ENCODE results near the gene UBXN1. TPM values are rescaled to one million over a fixed set of nuclear protein-coding genes. Genes with fewer than 3 reads are reported as not detected.

The UBXN1 gene
- total RNA-seq, 1 donor from 2014 or later, result 81.6 TPM

- peaks cover 5% of the 10 kb centered on the region for H3K36me3 Mint-ChIP-seq (ENCODE audit: low read depth)
- no peaks in the 10 kb centered on the region for H3K27me3 Mint-ChIP-seq (ENCODE audit: low read depth)
- TF ChIP-seq, protein P1, sequence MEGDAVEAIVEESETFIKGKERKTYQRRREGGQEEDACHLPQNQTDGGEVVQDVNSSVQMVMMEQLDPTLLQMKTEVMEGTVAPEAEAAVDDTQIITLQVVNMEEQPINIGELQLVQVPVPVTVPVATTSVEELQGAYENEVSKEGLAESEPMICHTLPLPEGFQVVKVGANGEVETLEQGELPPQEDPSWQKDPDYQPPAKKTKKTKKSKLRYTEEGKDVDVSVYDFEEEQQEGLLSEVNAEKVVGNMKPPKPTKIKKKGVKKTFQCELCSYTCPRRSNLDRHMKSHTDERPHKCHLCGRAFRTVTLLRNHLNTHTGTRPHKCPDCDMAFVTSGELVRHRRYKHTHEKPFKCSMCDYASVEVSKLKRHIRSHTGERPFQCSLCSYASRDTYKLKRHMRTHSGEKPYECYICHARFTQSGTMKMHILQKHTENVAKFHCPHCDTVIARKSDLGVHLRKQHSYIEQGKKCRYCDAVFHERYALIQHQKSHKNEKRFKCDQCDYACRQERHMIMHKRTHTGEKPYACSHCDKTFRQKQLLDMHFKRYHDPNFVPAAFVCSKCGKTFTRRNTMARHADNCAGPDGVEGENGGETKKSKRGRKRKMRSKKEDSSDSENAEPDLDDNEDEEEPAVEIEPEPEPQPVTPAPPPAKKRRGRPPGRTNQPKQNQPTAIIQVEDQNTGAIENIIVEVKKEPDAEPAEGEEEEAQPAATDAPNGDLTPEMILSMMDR (IDR thresholded peaks at IDR 0.05), result peak; percentile 29
- peak within 1 kb of the TSS; percentile 98 for H3K4me3 Mint-ChIP-seq (ENCODE audit: unreplicated experiment)
- peak; percentile 100 for DNase-seq (ENCODE audit: low spot score)
- no peaks in the 10 kb centered on the region for H3K9me3 Mint-ChIP-seq (ENCODE audit: low read depth)
- H3K4me1 Mint-ChIP-seq (ENCODE audit: low read depth), result peaks cover 16% of the 10 kb centered on the region
- H3K27ac Mint-ChIP-seq (ENCODE audit: unreplicated experiment), result peak within 1 kb of the TSS; percentile 95
These were observed 32.7 kb downstream of the UBXN1 start, which contains the start of gene GANAB for GRCh38 chr11:62645946-62646824. Gene GANAB, minus strand, starts transcription at chr11:62646613. Its CDS starts 14 bp downstream, at chr11:62646599.

DNA sequence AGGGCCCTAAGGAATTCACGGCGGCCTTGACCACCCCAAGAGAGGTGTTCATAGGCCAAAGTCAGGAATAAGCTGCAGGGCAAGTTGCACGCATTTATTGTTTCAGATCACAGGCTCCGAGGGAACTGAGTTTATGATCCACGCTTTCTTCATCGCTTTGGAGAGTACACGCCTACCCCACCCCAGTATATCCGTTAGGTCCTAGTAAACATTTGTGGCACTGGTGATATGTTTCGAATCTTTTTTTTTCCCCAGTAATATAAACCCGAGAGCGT lies 33.3 kb downstream of the UBXN1 start:
- no peaks in the 10 kb centered on the region for H3K9me3 Mint-ChIP-seq (ENCODE audit: low read depth)
- TF ChIP-seq, protein P1 (IDR thresholded peaks at IDR 0.05), result no peak
- no peaks in the 10 kb centered on the region for H3K27me3 Mint-ChIP-seq (ENCODE audit: low read depth)
- H3K27ac Mint-ChIP-seq (ENCODE audit: unreplicated experiment), result peak overlapping the region; percentile 95
- peaks cover 5% of the 10 kb centered on the region for H3K36me3 Mint-ChIP-seq (ENCODE audit: low read depth)
- peak overlapping the region; percentile 98 for H3K4me3 Mint-ChIP-seq (ENCODE audit: unreplicated experiment)
- peaks cover 16% of the 10 kb centered on the region for H3K4me1 Mint-ChIP-seq (ENCODE audit: low read depth)
- no peak for DNase-seq (ENCODE audit: low spot score)

- H3K27me3 Mint-ChIP-seq (ENCODE audit: low read depth), result no peaks in the 10 kb centered on the region
- no peaks in the 10 kb centered on the region for H3K9me3 Mint-ChIP-seq (ENCODE audit: low read depth)
- H3K4me3 Mint-ChIP-seq (ENCODE audit: unreplicated experiment), result no peak overlapping the region
- peak overlapping the region; percentile 49 for H3K27ac Mint-ChIP-seq (ENCODE audit: unreplicated experiment)
- peaks cover 7% of the 10 kb centered on the region for H3K36me3 Mint-ChIP-seq (ENCODE audit: low read depth)
- TF ChIP-seq, protein P1 (IDR thresholded peaks at IDR 0.05), result no peak
- no peak for DNase-seq (ENCODE audit: low spot score)
- peaks cover 21% of the 10 kb centered on the region for H3K4me1 Mint-ChIP-seq (ENCODE audit: low read depth)
These were observed 34.7 kb downstream of the UBXN1 start for GRCh38 chr11:62644220-62644619.

DNA sequence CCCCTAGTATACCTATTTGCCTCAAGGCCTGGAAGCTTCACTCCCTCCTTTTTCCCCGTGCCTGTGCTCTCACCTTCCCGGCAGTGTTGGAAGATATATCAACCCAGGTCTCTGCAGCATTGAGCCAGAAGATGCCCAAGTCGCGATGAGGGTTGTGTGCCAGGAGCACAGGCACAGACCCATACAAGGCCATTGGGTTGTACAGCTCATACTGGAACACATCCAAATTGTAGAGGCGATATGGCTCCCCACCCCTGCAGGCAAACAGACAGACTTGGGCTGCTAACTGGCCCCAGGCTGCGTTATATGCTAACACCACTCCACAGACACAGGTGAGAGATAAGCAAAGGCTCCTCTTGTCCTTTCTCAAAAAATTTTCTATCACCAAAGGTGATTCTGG lies 46.4 kb downstream of the UBXN1 start:
- H3K4me1 Mint-ChIP-seq (ENCODE audit: low read depth), result no peaks in the 10 kb centered on the region
- H3K27me3 Mint-ChIP-seq (ENCODE audit: low read depth), result no peaks in the 10 kb centered on the region
- peak overlapping the region; percentile 47 for H3K27ac Mint-ChIP-seq (ENCODE audit: unreplicated experiment)

DNA sequence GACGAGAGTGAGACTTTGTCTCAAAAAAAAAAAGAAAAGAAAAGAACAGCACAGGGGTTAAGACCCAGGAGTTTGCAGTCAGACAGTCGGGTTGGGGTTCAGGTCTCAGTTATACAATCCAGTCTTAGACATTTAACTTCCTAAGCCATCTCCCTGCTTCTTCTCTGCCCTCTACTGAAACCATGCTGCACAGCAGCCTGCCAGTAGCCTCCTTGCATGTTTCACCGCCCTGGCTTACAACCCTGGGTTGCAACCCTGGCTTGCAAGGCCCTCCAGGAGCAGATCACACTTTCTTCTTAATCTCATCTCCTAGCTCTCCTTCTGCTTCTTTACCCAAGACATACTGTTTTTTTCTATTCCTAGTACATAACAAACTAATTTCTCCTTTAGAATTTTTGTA lies 51.2 kb downstream of the UBXN1 start:
- peaks cover 50% of the 10 kb centered on the region for H3K36me3 Mint-ChIP-seq (ENCODE audit: low read depth)
- H3K4me3 Mint-ChIP-seq (ENCODE audit: unreplicated experiment), result no peak overlapping the region
- H3K9me3 Mint-ChIP-seq (ENCODE audit: low read depth), result no peaks in the 10 kb centered on the region
- H3K4me1 Mint-ChIP-seq (ENCODE audit: low read depth), result no peaks in the 10 kb centered on the region
- no peak overlapping the region for H3K27ac Mint-ChIP-seq (ENCODE audit: unreplicated experiment)
- DNase-seq (ENCODE audit: low spot score), result no peak
- TF ChIP-seq, protein P1 (IDR thresholded peaks at IDR 0.05), result peak; percentile 27
- H3K27me3 Mint-ChIP-seq (ENCODE audit: low read depth), result no peaks in the 10 kb centered on the region

More for the DNA sequence above, 46.4 kb downstream of the UBXN1 start:
- Mint-ChIP-seq H3K4me3 (ENCODE audit: unreplicated experiment) (no peak overlapping the region), H3K36me3 (ENCODE audit: low read depth) (peaks cover 49% of the 10 kb centered on the region), H3K9me3 (ENCODE audit: low read depth) (no peaks in the 10 kb centered on the region)
- TF ChIP-seq, protein P1 (IDR thresholded peaks at IDR 0.05), result no peak
- DNase-seq (ENCODE audit: low spot score), result no peak

Other genes with a start within 250 kb of the UBXN1 start
- gene AHNAK, start 132.3 kb downstream of the UBXN1 start, total RNA-seq, result 476 to 526 TPM (median 514 TPM) in 3 replicates
- gene EEF1G, start 105.2 kb downstream of the UBXN1 start, total RNA-seq, result 1,000 to 1,202 TPM (median 1,017 TPM) in 3 replicates
- 9.6 to 15.2 TPM (median 11.8 TPM) in 3 replicates for gene TUT1, start 87.5 kb downstream of the UBXN1 start, total RNA-seq
- 81.7 to 89.3 TPM (median 83.0 TPM) in 3 replicates for gene MTA2, start 77.2 kb downstream of the UBXN1 start, total RNA-seq
- 55.2 to 76.6 TPM (median 58.9 TPM) in 3 replicates for gene EML3, start 66.3 kb downstream of the UBXN1 start, total RNA-seq
- gene ROM1, start 65.8 kb downstream of the UBXN1 start, total RNA-seq, result 2.4 to 5.8 TPM (median 3.5 TPM) in 3 replicates
- 35.3 to 40.1 TPM (median 37.7 TPM) in 3 replicates for gene B3GAT3, start 57.1 kb downstream of the UBXN1 start, total RNA-seq
- 348 to 394 TPM (median 359 TPM) in 3 replicates for gene GANAB, start 32.5 kb downstream of the UBXN1 start, total RNA-seq
- gene INTS5, start 25.8 kb downstream of the UBXN1 start, total RNA-seq, result 17.0 to 18.1 TPM (median 17.2 TPM) in 3 replicates
- gene C11orf98, start 13.9 kb downstream of the UBXN1 start, total RNA-seq, result 39.0 to 61.1 TPM (median 47.5 TPM) in 3 replicates
- gene CSKMT, start 13.8 kb downstream of the UBXN1 start, total RNA-seq, result 7.8 to 8.4 TPM (median 8.4 TPM) in 3 replicates
- 4.8 to 5.7 TPM (median 5.5 TPM) in 3 replicates for gene UQCC3, start 7.4 kb downstream of the UBXN1 start, total RNA-seq
- gene LBHD1, start 6.8 kb downstream of the UBXN1 start, total RNA-seq, result 2.8 to 8.3 TPM (median 4.2 TPM) in 3 replicates
- 0.20 to 0.51 TPM (median 0.21 TPM) in 3 replicates for gene LRRN4CL, start 10.5 kb upstream of the UBXN1 start, total RNA-seq
- 36.6 to 76.0 TPM (median 43.2 TPM) in 3 replicates for gene BSCL2, start 28.4 kb upstream of the UBXN1 start, total RNA-seq
- not detected in 3 replicates for gene GNG3, start 28.6 kb upstream of the UBXN1 start, total RNA-seq
- 43.6 to 53.8 TPM (median 45.6 TPM) in 3 replicates for gene HNRNPUL2, start 48.4 kb upstream of the UBXN1 start, total RNA-seq
- gene TTC9C, start 49.4 kb upstream of the UBXN1 start, total RNA-seq, result 33.0 to 36.8 TPM (median 36.7 TPM) in 3 replicates
- gene ZBTB3, start 75.1 kb upstream of the UBXN1 start, total RNA-seq, result 10.2 to 13.0 TPM (median 11.3 TPM) in 3 replicates
- 75.9 to 77.8 TPM (median 77.0 TPM) in 3 replicates for gene POLR2G, start 82.5 kb upstream of the UBXN1 start, total RNA-seq
- 18.8 to 31.0 TPM (median 21.4 TPM) in 3 replicates for gene TAF6L, start 92.3 kb upstream of the UBXN1 start, total RNA-seq
- gene TMEM179B, start 108.3 kb upstream of the UBXN1 start, total RNA-seq, result 29.4 to 44.9 TPM (median 35.1 TPM) in 3 replicates
- 11.4 to 16.2 TPM (median 14.7 TPM) in 3 replicates for gene TMEM223, start 112.9 kb upstream of the UBXN1 start, total RNA-seq
- gene NXF1, start 126.4 kb upstream of the UBXN1 start, total RNA-seq, result 51.3 to 69.5 TPM (median 52.4 TPM) in 3 replicates
- 44.0 to 52.2 TPM (median 45.5 TPM) in 3 replicates for gene STX5, start 153.0 kb upstream of the UBXN1 start, total RNA-seq
- 0.65 TPM in 1 of 3 replicates, not detected in the others for gene TEX54, start 153.8 kb upstream of the UBXN1 start, total RNA-seq
- gene WDR74, start 160.5 kb upstream of the UBXN1 start, total RNA-seq, result 26.4 to 27.9 TPM (median 27.3 TPM) in 3 replicates
- gene SLC3A2, start 201.8 kb upstream of the UBXN1 start, total RNA-seq, result 125 to 380 TPM (median 374 TPM) in 3 replicates
- not detected in 3 replicates for gene CHRM1, start 242.3 kb upstream of the UBXN1 start, total RNA-seq

Data from chondrocyte (in vitro differentiated cells).